MCF 10A (cell line): ENCODE data around the gene AMACR. TPM values are rescaled to one million over a fixed set of nuclear protein-coding genes. Genes with fewer than 3 reads are reported as not detected.
"Not testable (repeated sequence)": the region's sequence is repeated elsewhere in the genome, so short reads cannot be mapped to it uniquely, and the experiment has no call there.

Experiments used
- BruUV-seq: library from RNA; stranded (reverse); fragments of 400-500 nt; replicated peaks from 2 replicates; lab custom pipeline; 2021; lab: Mats Ljungman, UMichigan
- CTCF ChIA-PET: fragments of 300-600 bp; sonication (Branson Sonifier 250); formaldehyde crosslinking; extraction: SDS; loops from one replicate; lab custom pipeline; 2021; ENCODE audit warnings: antibody characterized with exemption, inconsistent platforms; lab: Yijun Ruan, JAX
- POLR2A ChIA-PET: fragments of 300-600, 350-650 bp; sonication (Branson Sonifier 250); formaldehyde crosslinking; extraction: SDS; loops from one replicate; lab custom pipeline; 2020; ENCODE audit warnings: antibody characterized with exemption, inconsistent platforms; lab: Yijun Ruan, JAX
- DNase-seq: peaks from one replicate; pipeline ENCODE4 v3.0.0-alpha.2; 2018; ENCODE audit not compliant: unreplicated experiment
- H3K27ac Mint-ChIP-seq: one replicate; pipeline ENCODE4 v1.8.0; 2022; ENCODE audit warnings: mild to moderate bottlenecking, low read depth, mixed read lengths; ENCODE audit not compliant: unreplicated experiment
- H3K27me3 Mint-ChIP-seq: one replicate; pipeline ENCODE4 v1.8.0; 2022; ENCODE audit warnings: mixed read lengths; ENCODE audit not compliant: insufficient read depth, unreplicated experiment
- H3K36me3 Mint-ChIP-seq: one replicate; pipeline ENCODE4 v1.8.0; 2022; ENCODE audit warnings: mild to moderate bottlenecking, moderate library complexity, mixed read lengths; ENCODE audit not compliant: insufficient read depth, unreplicated experiment
- H3K4me1 Mint-ChIP-seq: one replicate; pipeline ENCODE4 v1.8.0; 2022; ENCODE audit warnings: mixed read lengths; ENCODE audit not compliant: insufficient read depth, unreplicated experiment
- H3K4me3 Mint-ChIP-seq: one replicate; pipeline ENCODE4 v1.8.0; 2022; ENCODE audit warnings: mild to moderate bottlenecking, moderate library complexity, mixed read lengths; ENCODE audit not compliant: unreplicated experiment
- H3K9me3 Mint-ChIP-seq: one replicate; pipeline ENCODE4 v1.8.0; 2022; ENCODE audit warnings: mixed read lengths; ENCODE audit not compliant: unreplicated experiment
- CTCF ChIP-seq: fragments of 200-600 bp; IDR thresholded peaks from one replicate; pipeline ENCODE4 v1.8.0; 2022; ENCODE audit warnings: antibody characterized with exemption, mild to moderate bottlenecking; ENCODE audit not compliant: unreplicated experiment
- intact Hi-C: fragments of 100-400 bp; cut with micrococcal nuclease; formaldehyde crosslinking; loops from 2 replicates; pipeline ENCODE4 v1.14.1; 2022
- total RNA-seq: library from RNA; stranded (reverse); gene quantifications from 2 replicates; pipeline ENCODE4 v1.2.3, GENCODE V29; 2022

The AMACR gene
- total RNA-seq, 1 experiment from 2014 or later: 7.9 TPM

GRCh38 chr5:34014626-34015025, 6.8 kb upstream of the AMACR start:
- TF ChIP-seq CTCF: no peak
- H3K4me1 Mint-ChIP-seq: no peaks in the 10 kb centered on the region
- no peak for DNase-seq
- H3K9me3 Mint-ChIP-seq: no peaks in the 10 kb centered on the region
- intact Hi-C loops: no loop called here
- BruUV-seq: no TSS peak
- no peaks in the 10 kb centered on the region for H3K36me3 Mint-ChIP-seq
- ChIA-PET CTCF (no interaction called here), POLR2A (no interaction called here)
- no peak overlapping the region for H3K4me3 Mint-ChIP-seq
- no peak overlapping the region for H3K27ac Mint-ChIP-seq
- no peaks in the 10 kb centered on the region for H3K27me3 Mint-ChIP-seq

GRCh38 chr5:34013547-34013946, 5.7 kb upstream of the AMACR start:
- no peak for DNase-seq
- H3K36me3 Mint-ChIP-seq: no peaks in the 10 kb centered on the region
- H3K27ac Mint-ChIP-seq: no peak overlapping the region
- H3K4me1 Mint-ChIP-seq: no peaks in the 10 kb centered on the region
- CTCF ChIA-PET: interaction anchor here (0.7 to 1.6 kb wide), 2 partner anchors 16 to 313 kb away, joined by 4 to 6 read pairs; no protein-coding TSS in a partner anchor
- no peaks in the 10 kb centered on the region for H3K9me3 Mint-ChIP-seq
- intact Hi-C loops: no loop called here
- no peak overlapping the region for H3K4me3 Mint-ChIP-seq
- BruUV-seq: no TSS peak
- no peak for TF ChIP-seq CTCF
- H3K27me3 Mint-ChIP-seq: no peaks in the 10 kb centered on the region
- POLR2A ChIA-PET: interaction anchor here (0.6 kb wide), 1 partner anchor 35 kb away, joined by 3 read pairs; no protein-coding TSS in a partner anchor

GRCh38 chr5:34012791-34013190, 4.9 kb upstream of the AMACR start:
- no peaks in the 10 kb centered on the region for H3K36me3 Mint-ChIP-seq
- no peak overlapping the region for H3K27ac Mint-ChIP-seq
- intact Hi-C loops: no loop called here
- no peaks in the 10 kb centered on the region for H3K9me3 Mint-ChIP-seq
- H3K4me3 Mint-ChIP-seq: no peak overlapping the region
- BruUV-seq: no TSS peak
- no peaks in the 10 kb centered on the region for H3K27me3 Mint-ChIP-seq
- H3K4me1 Mint-ChIP-seq: no peaks in the 10 kb centered on the region
- ChIA-PET POLR2A (interaction anchor here (0.6 kb wide), 1 partner anchor 36 kb away, joined by 3 read pairs; no protein-coding TSS in a partner anchor), CTCF (interaction anchor here (0.6 to 1.6 kb wide), 3 partner anchors 16 to 886 kb away, joined by 3 to 6 read pairs (median 3); no protein-coding TSS in a partner anchor)
- no peak for DNase-seq
- no peak for TF ChIP-seq CTCF

GRCh38 chr5:34011536-34011935, 3.7 kb upstream of the AMACR start:
- Mint-ChIP-seq H3K36me3 (no peaks in the 10 kb centered on the region), H3K4me1 (peaks cover 6% of the 10 kb centered on the region), H3K9me3 (no peaks in the 10 kb centered on the region), H3K4me3 (no peak overlapping the region), H3K27ac (no peak overlapping the region), H3K27me3 (no peaks in the 10 kb centered on the region)
- CTCF ChIA-PET: interaction anchor here (2.0 kb wide), 1 partner anchor 13 kb away, joined by 7 read pairs; no protein-coding TSS in a partner anchor
- no TSS peak for BruUV-seq
- POLR2A ChIA-PET: no interaction called here
- intact Hi-C loops: no loop called here
- TF ChIP-seq CTCF: no peak
- DNase-seq: no peak

GRCh38 chr5:34010146-34010545, 2.3 kb upstream of the AMACR start:
- H3K4me1 Mint-ChIP-seq: peaks cover 13% of the 10 kb centered on the region
- BruUV-seq, H3K4me3 Mint-ChIP-seq, POLR2A ChIA-PET, intact Hi-C loops, DNase-seq, H3K27me3 Mint-ChIP-seq, H3K27ac Mint-ChIP-seq, H3K36me3 Mint-ChIP-seq, H3K9me3 Mint-ChIP-seq: not testable (repeated sequence)
- CTCF ChIA-PET: interaction anchor here (2.0 kb wide), 1 partner anchor 12 kb away, joined by 7 read pairs; no protein-coding TSS in a partner anchor
